HG03066 (cell line): ENCODE results near the gene TUBAL3.

Source experiments
- ATAC-seq: cut with Tn5 transposase; IDR thresholded peaks from one replicate; pipeline ENCODE4 v1.9.1; 2021; ENCODE audit warnings: low read depth; ENCODE audit not compliant: unreplicated experiment

Gene TUBAL3

DNA sequence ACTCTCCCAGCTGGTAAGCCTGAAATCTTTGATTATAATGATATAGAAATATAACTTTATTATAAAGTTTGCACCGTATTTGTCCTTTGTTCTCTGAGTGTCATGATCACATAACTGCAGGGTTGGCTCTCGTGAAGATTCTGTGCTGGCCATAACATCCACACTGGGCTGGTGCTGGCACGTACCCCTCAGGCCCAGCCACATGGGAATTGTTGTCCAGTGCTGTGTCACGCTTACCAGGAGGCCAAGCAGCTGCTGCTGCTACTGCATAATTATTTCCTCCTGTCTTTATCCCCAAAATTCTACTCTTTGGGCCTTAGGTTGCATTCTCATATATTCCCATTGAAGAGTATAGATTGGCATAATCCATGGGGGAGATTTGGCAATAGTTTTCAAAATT is 60.6 kb downstream of the TUBAL3 start:
- ATAC-seq = no peak

DNA sequence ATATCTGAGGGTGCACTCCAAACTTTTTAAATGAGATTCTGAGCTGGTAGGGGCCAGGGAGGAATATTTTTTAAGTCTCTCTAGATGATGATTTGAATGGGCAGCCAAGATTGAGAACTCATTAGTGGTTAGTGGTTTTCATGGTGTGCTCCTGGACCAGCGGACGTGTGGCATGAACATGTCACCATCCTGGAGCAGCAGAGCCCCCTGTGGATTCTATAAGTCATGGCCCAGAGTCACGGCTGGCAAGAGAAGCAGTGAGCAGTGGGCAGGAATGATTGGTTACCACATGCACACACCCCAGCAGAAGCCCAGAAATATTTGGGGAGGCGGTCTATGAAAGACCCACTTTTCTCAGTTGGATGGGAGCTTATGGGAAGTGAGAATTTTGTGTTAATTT is 61.1 kb downstream of the TUBAL3 start:
- no peak for ATAC-seq
